Measurements from ENCODE around the gene FBXO46. TPM values are rescaled to one million over a fixed set of nuclear protein-coding genes. Genes with fewer than 3 reads are reported as not detected.

The FBXO46 gene
- total and polyA plus RNA-seq, 2 of the 13 experiments (the other 11 are each of a cell fraction or from before 2014, with no cell fraction given), result 6.2 to 6.4 TPM

DNA sequence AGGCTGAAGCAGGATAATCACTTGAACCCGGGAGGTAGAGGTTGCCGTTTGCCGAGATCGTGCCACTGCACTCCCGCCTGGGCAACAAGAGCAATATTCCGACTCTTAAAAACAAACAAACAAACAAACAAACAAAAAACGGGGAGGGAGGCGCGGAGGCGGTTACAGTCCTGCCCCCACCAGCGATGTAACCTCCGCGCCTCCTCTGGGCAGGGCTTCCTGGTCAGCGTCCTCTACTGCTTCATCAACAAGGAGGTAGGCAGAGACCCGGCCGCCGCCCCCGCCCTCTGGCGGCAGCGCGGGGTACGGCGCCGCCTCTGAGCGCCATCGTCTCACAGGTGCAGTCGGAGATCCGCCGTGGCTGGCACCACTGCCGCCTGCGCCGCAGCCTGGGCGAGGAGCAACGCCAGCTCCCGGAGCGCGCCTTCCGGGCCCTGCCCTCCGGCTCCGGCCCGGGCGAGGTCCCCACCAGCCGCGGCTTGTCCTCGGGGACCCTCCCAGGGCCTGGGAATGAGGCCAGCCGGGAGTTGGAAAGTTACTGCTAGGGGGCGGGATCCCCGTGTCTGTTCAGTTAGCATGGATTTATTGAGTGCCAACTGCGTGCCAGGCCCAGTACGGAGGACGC lies 49.2 kb downstream of the FBXO46 start (continued):
- no peak for TF ChIP-seq ZNF318 (CRISPR knock-in tag; IDR thresholded peaks at IDR 0.05)
- no peak for TF ChIP-seq ZNF558 (CRISPR knock-in tag; IDR thresholded peaks at IDR 0.05; ENCODE audit: borderline replicate concordance)
- TF ChIP-seq SRF (IDR thresholded peaks at IDR 0.05; ENCODE audit: low read depth, low read length), result no peak
- TF ChIP-seq, protein P1, sequence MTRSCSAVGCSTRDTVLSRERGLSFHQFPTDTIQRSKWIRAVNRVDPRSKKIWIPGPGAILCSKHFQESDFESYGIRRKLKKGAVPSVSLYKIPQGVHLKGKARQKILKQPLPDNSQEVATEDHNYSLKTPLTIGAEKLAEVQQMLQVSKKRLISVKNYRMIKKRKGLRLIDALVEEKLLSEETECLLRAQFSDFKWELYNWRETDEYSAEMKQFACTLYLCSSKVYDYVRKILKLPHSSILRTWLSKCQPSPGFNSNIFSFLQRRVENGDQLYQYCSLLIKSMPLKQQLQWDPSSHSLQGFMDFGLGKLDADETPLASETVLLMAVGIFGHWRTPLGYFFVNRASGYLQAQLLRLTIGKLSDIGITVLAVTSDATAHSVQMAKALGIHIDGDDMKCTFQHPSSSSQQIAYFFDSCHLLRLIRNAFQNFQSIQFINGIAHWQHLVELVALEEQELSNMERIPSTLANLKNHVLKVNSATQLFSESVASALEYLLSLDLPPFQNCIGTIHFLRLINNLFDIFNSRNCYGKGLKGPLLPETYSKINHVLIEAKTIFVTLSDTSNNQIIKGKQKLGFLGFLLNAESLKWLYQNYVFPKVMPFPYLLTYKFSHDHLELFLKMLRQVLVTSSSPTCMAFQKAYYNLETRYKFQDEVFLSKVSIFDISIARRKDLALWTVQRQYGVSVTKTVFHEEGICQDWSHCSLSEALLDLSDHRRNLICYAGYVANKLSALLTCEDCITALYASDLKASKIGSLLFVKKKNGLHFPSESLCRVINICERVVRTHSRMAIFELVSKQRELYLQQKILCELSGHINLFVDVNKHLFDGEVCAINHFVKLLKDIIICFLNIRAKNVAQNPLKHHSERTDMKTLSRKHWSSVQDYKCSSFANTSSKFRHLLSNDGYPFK (CRISPR knock-in tag; IDR thresholded peaks at IDR 0.05; ENCODE audit: borderline replicate concordance), result no peak
- no peak for TF ChIP-seq NFE2L2 (IDR thresholded peaks at IDR 0.05; ENCODE audit: low read length)
- 0 out of 2 replicates have a peak, but pooled peaks have one; percentile 29 for TF ChIP-seq ZHX1 (CRISPR knock-in tag; IDR thresholded peaks at IDR 0.05; ENCODE audit: low read depth)
- TF ChIP-seq MTF2 (CRISPR knock-in tag; IDR thresholded peaks at IDR 0.05; ENCODE audit: borderline replicate concordance), result no peak
- no peak for TF ChIP-seq HMG20B (CRISPR knock-in tag; conservative IDR thresholded peaks at IDR 0.05)
- TF ChIP-seq, protein P2, sequence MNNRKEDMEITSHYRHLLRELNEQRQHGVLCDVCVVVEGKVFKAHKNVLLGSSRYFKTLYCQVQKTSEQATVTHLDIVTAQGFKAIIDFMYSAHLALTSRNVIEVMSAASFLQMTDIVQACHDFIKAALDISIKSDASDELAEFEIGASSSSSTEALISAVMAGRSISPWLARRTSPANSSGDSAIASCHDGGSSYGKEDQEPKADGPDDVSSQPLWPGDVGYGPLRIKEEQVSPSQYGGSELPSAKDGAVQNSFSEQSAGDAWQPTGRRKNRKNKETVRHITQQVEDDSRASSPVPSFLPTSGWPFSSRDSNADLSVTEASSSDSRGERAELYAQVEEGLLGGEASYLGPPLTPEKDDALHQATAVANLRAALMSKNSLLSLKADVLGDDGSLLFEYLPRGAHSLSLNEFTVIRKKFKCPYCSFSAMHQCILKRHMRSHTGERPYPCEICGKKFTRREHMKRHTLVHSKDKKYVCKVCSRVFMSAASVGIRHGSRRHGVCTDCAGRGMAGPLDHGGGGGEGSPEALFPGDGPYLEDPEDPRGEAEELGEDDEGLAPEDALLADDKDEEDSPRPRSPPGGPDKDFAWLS (CRISPR knock-in tag; IDR thresholded peaks at IDR 0.05; ENCODE audit: borderline replicate concordance), result no peak
- no peak for TF ChIP-seq SMAD1 (CRISPR knock-in tag; IDR thresholded peaks at IDR 0.05; ENCODE audit: borderline replicate concordance, low read depth)
- TF ChIP-seq ZNF3 (CRISPR knock-in tag; IDR thresholded peaks at IDR 0.05), result no peak
- TF ChIP-seq TEAD3 (CRISPR knock-in tag; optimal IDR thresholded peaks at IDR 0.05; ENCODE audit: borderline replicate concordance), result no peak
- TF ChIP-seq ZSCAN20 (CRISPR knock-in tag; IDR thresholded peaks at IDR 0.05; ENCODE audit: borderline replicate concordance), result no peak
